Tibial artery (tissue), 4 donors: ENCODE data around the gene F10.

Experiments
- DNase-seq, 2 donors: peaks; one replicate each; pipeline ENCODE4 v3.0.0-alpha.2; 2019
- H3K27ac ChIP-seq, 2 donors: fragments of 200-600 bp; sonication (generic) in 1 of 2; 1 replicate in 1 of 2; 2 replicates in 1 of 2; pipeline ENCODE4 v1.5.1; 2018 to 2019; ENCODE audit warnings: mild to moderate bottlenecking in 1 of 2
- H3K27me3 ChIP-seq, 2 donors: fragments of 200-600 bp; sonication (generic) in 1 of 2; one replicate each; pipeline versions ENCODE4 v1.5.1 to v1.6.0; 2016 to 2019
- H3K36me3 ChIP-seq, 3 donors: fragments of 200-600 bp; sonication (generic) in 2 of 3; one replicate each; pipeline ENCODE4 v1.5.1; 2016 to 2019; ENCODE audit warnings: mild to moderate bottlenecking in 2 of 3
- H3K4me1 ChIP-seq, 4 donors: fragments of 200-600 bp; sonication (generic) in 2 of 4; 1 replicate in 3 of 4; 2 replicates in 1 of 4; pipeline ENCODE4 v1.5.1; 2016 to 2019
- H3K4me3 ChIP-seq, 2 donors: fragments of 200-600 bp; sonication (generic) in 1 of 2; 1 replicate in 1 of 2; 2 replicates in 1 of 2; pipeline ENCODE4 v1.5.1; 2018 to 2019; ENCODE audit warnings: mild to moderate bottlenecking in 2 of 2
- H3K9me3 ChIP-seq, 3 donors: fragments of 200-600 bp; sonication (generic) in 1 of 3; one replicate each; pipeline ENCODE4 v1.5.1; 2016 to 2019
- intact Hi-C: fragments of 100-400 bp; cut with DNase I; formaldehyde crosslinking; loops from one replicate; pipeline ENCODE4 v1.15.0; 2023; ENCODE audit warnings: low total_unique reads
- TF ChIP-seq, protein P1 (sequence below), 2 experiments: fragments of 200-600 bp in 1 of 2; fragments of 450-650 bp in 1 of 2; IDR thresholded peaks; one replicate each; pipeline ENCODE4 v1.5.1; 2017 to 2019; ENCODE audit warnings: antibody characterized with exemption in 2 of 2, mild to moderate bottlenecking in 1 of 2, moderate library complexity in 1 of 2

Gene F10

DNA sequence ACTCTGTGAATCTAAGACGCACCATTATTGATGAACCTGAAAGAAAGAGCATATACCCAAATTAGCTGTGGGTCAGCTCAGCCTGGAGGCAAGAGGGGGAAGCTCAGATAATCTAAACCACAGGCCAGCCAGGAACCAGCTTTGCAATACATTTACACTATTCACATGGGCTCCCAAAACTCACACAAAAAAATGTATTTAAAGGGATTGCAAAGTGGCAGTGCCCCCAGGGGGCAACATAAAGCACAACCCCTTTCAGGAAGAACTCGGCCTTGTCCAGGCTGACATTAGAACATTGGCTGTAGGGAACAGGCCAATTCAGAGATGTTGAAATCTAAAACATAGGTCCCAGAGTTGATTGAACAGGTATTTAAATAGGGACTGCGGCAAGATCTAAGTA lies 32.6 kb downstream of the F10 start:
- Histone ChIP-seq H3K27ac (peak overlapping the region in 1 of 2 donors; percentile 54), H3K27me3 (peaks cover 0 to 4% of the 10 kb centered on the region in 2 donors), H3K4me1 (peaks cover 0 to 19% (median 8%) of the 10 kb centered on the region in 4 donors), H3K9me3 (no peaks in the 10 kb centered on the region), H3K4me3 (no peak overlapping the region), H3K36me3 (no peaks in the 10 kb centered on the region)
- DNase-seq, result no peak
- intact Hi-C loops, result loop anchor here (10.0 kb wide), 2 partner anchors 50 to 120 kb away; partner anchors contain the start of genes CUL4A and PCID2
- TF ChIP-seq, protein P1, sequence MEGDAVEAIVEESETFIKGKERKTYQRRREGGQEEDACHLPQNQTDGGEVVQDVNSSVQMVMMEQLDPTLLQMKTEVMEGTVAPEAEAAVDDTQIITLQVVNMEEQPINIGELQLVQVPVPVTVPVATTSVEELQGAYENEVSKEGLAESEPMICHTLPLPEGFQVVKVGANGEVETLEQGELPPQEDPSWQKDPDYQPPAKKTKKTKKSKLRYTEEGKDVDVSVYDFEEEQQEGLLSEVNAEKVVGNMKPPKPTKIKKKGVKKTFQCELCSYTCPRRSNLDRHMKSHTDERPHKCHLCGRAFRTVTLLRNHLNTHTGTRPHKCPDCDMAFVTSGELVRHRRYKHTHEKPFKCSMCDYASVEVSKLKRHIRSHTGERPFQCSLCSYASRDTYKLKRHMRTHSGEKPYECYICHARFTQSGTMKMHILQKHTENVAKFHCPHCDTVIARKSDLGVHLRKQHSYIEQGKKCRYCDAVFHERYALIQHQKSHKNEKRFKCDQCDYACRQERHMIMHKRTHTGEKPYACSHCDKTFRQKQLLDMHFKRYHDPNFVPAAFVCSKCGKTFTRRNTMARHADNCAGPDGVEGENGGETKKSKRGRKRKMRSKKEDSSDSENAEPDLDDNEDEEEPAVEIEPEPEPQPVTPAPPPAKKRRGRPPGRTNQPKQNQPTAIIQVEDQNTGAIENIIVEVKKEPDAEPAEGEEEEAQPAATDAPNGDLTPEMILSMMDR (IDR thresholded peaks at IDR 0.05), result no peak

DNA sequence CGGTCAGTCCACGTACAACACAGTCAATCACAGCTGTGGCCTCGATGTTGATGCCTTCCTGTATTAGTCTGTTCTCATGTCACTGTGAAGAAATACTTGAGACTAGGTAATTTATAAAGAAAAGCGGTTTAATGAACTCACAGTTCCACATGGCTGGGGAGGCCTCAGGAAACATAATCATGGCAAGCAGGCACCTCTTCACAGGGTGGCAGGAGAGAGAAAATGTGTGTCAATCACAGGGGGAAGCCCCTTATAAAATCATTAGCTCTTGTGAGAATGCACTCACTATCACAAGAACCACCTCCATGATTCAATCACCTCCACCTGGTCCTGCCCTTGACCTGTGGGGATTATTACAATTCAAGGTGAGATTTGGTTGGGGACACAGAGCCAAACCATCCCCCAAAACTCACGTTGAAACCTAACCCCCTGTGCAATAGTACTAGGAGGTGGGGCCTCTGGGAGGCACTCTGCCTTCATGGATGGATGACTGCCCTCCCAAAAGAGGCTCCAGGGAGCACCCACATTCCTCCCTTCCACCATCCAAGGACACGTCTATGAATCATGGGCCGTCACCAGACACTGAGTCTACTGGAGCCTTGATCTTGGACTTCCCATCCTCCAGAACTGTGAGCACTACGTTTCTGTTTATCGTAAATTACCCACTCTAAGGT lies 33.5 kb downstream of the F10 start:
- intact Hi-C loops, result loop anchor here (10.0 kb wide), 2 partner anchors 49 to 121 kb away; partner anchors contain the start of genes CUL4A and PCID2

DNA sequence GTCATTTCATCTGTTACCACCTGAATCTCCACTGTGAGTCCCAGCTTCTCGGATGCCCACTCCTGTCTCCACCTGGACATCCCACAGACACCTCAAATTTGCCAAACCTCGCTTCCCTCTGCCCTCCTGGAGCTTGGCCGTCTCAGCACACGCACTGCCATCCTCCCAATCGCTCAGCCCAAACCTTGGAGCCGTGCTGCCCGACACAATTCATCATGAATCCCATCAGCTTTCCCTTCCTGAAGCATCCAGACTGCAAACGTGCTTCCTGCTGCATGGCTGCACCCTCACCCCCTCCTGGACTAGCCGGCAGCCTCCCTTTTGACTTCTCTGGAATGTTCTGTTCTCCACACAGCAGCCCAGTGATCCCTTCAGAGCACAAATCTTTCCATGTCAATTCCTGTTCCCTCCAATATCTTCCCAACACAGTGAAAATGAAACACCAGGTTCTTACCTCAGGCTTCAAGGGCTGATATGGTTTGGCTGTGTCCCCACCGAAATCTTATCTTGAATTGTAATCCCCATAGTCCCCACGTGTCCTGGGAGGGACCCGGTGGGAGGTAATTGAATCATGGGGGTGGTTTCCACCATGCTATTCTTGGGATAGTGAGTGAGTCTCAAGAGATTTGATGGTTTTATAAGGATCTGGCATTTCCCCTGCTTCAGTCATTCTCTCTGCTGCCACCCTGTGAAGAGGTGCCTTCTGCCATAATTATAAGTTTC lies 34.8 kb downstream of the F10 start:
- no peak overlapping the region for H3K4me3 ChIP-seq
- peaks cover 0 to 15% (median 8%) of the 10 kb centered on the region in 4 donors for H3K4me1 ChIP-seq
- H3K27ac ChIP-seq, result no peak overlapping the region
- intact Hi-C loops, result loop anchor here (10.0 kb wide), 2 partner anchors 47 to 123 kb away; partner anchors contain the start of genes CUL4A and PCID2
- H3K27me3 ChIP-seq, result peaks cover 0 to 9% of the 10 kb centered on the region in 2 donors
- H3K36me3 ChIP-seq, result no peaks in the 10 kb centered on the region
- no peaks in the 10 kb centered on the region for H3K9me3 ChIP-seq
- no peak for DNase-seq
- TF ChIP-seq, protein P1 (IDR thresholded peaks at IDR 0.05), result no peak

More for the DNA sequence above, 33.5 kb downstream of the F10 start:
- TF ChIP-seq, protein P1 (IDR thresholded peaks at IDR 0.05), result no peak
- H3K4me1 ChIP-seq, result peaks cover 0 to 19% (median 8%) of the 10 kb centered on the region in 4 donors
- H3K36me3 ChIP-seq, result no peaks in the 10 kb centered on the region
- H3K4me3 ChIP-seq, result no peak overlapping the region
- H3K27me3 ChIP-seq, result peaks cover 0 to 5% of the 10 kb centered on the region in 2 donors
- no peak overlapping the region for H3K27ac ChIP-seq
- no peaks in the 10 kb centered on the region for H3K9me3 ChIP-seq
- DNase-seq, result no peak

DNA sequence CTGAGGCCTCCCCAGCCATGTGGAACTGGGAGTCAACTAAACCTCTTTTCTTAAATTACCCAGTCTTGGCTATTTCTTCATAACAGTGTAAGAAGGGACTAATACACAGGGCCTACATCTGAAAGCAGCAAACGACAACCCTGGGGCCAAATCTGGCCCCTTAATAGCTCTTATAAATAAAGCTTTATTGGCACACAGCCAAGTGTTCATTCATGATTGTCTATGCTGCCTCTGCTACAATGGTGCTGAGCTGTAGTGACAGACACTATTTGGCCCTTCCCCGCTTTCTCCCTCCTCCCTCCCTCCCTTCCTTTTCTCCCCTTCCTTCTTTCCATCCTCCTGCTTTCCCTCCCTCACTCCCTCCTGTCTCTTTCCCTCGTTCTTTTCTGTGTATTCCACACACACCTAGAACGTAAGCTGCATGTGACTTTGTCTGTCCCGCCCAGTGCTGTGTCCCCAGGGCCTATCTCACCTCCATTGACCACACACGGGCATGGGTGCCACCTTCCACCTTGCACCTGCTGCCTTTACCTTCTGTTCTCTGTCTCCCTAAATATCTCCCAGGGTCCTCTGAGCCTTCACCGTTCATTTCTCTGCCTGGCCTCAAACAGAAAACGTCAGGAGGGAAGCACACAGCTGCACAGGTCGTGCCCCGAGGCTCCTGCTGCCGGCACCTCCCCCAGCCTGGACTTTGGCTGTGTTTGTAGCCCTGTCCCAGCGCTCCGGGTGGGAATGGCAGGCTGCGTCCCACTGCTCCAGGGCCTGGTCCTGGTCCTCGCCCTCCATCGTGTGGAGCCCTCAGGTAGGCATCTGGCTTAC lies 35.5 kb downstream of the F10 start, which contains the start of gene PROZ:
Gene PROZ (plus strand): TSS at position 720 of the 819 bp plus-strand sequence. CDS start 13 bp downstream, at position 733.
- Histone ChIP-seq H3K27ac (no peak within 1 kb of the TSS), H3K27me3 (peaks cover 0 to 14% of the 10 kb centered on the region in 2 donors), H3K4me3 (no peak within 1 kb of the TSS), H3K36me3 (no peaks in the 10 kb centered on the region), H3K9me3 (no peaks in the 10 kb centered on the region), H3K4me1 (peaks cover 0 to 9% (median 3%) of the 10 kb centered on the region in 4 donors)
- intact Hi-C loops, result loop anchor here (10.0 kb wide), 2 partner anchors 47 to 123 kb away; partner anchors contain the start of genes CUL4A and PCID2
- TF ChIP-seq, protein P1 (IDR thresholded peaks at IDR 0.05), result no peak
- DNase-seq, result no peak

DNA sequence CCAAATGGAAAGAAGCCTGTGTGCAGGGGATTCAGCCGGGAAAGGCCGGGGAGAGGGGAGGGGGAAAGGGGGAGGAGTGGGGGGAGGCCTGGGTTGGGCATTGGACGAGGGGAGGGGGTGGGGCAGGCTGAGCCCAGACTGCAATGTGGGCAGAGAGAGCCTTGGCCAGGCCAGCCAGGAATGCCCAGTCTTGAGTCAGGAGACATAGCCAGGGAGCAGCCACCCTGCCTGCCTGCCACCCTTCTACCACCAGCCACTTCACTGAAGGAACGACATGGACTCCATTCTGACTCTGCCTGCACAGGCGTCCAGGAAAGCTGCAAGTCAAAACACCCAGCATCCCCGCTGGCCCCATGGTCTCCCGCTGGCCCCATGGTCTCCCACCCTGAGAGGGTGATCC lies 36.3 kb downstream of the F10 start:
- DNase-seq, result no peak
- intact Hi-C loops, result loop anchor here (10.0 kb wide), 2 partner anchors 46 to 124 kb away; partner anchors contain the start of genes CUL4A and PCID2
- H3K4me3 ChIP-seq, result no peak overlapping the region

More for the DNA sequence above, 36.3 kb downstream of the F10 start:
- Histone ChIP-seq H3K9me3 (no peaks in the 10 kb centered on the region), H3K4me1 (peaks cover 0 to 5% (median 0%) of the 10 kb centered on the region in 4 donors), H3K27me3 (peaks cover 0 to 22% of the 10 kb centered on the region in 2 donors), H3K36me3 (no peaks in the 10 kb centered on the region), H3K27ac (no peak overlapping the region)
- TF ChIP-seq, protein P1 (IDR thresholded peaks at IDR 0.05), result no peak
